H9 (cell line): ENCODE measurements around the gene SLC2A14. TPM values are rescaled to one million over a fixed set of nuclear protein-coding genes. Genes with fewer than 3 reads are reported as not detected.
"Not testable (repeated sequence)": the region's sequence is repeated elsewhere in the genome, so short reads cannot be mapped to it uniquely, and the experiment has no call there.

ENCODE experiments used
- DNase-seq: peaks from one replicate; pipeline ENCODE4 v3.0.0-alpha.2; 2017
- H2AFZ ChIP-seq: one replicate; pipeline ENCODE4 v1.6.1; 2013; ENCODE audit warnings: mild to moderate bottlenecking, low read length, control low read depth, moderate library complexity
- H2AK5ac ChIP-seq: 2 replicates; pipeline ENCODE4 v1.6.1; 2013; ENCODE audit warnings: low read length, control low read depth, mixed read lengths; ENCODE audit not compliant: insufficient read length
- H2BK120ac ChIP-seq: one replicate; pipeline ENCODE4 v1.6.1; 2013; ENCODE audit warnings: low read depth, mild to moderate bottlenecking, low read length, control low read depth, inconsistent platforms; ENCODE audit not compliant: poor library complexity, severe bottlenecking
- H2BK12ac ChIP-seq: 2 replicates; pipeline ENCODE4 v1.6.1; 2013; ENCODE audit warnings: low read length, control low read depth, mixed read lengths, low read depth; ENCODE audit not compliant: insufficient read length
- H2BK15ac ChIP-seq: 2 replicates; pipeline ENCODE4 v1.6.1; 2013; ENCODE audit warnings: low read depth, low read length, control low read depth
- H2BK20ac ChIP-seq: one replicate; pipeline ENCODE4 v1.6.1; 2013; ENCODE audit warnings: low read depth, mild to moderate bottlenecking, low read length, control low read depth, inconsistent platforms; ENCODE audit not compliant: poor library complexity, severe bottlenecking
- H2BK5ac ChIP-seq: 2 replicates; pipeline ENCODE4 v1.6.1; 2013; ENCODE audit warnings: low read length, control low read depth, mixed read lengths; ENCODE audit not compliant: insufficient read length
- H3K14ac ChIP-seq: 2 replicates; pipeline ENCODE4 v1.6.1; 2013; ENCODE audit warnings: low read length, control low read depth; ENCODE audit not compliant: insufficient read depth
- H3K18ac ChIP-seq: 2 replicates; pipeline ENCODE4 v1.6.1; 2013; ENCODE audit warnings: low read depth, mild to moderate bottlenecking, mixed read lengths, low read length, control low read depth; ENCODE audit not compliant: insufficient read length
- H3K23ac ChIP-seq: 2 replicates; pipeline ENCODE4 v1.6.1; 2013; ENCODE audit warnings: low read length, control low read depth, mixed read lengths, low read depth; ENCODE audit not compliant: insufficient read length
- H3K23me2 ChIP-seq: 2 replicates; pipeline ENCODE4 v1.6.1; 2013; ENCODE audit warnings: low read depth, mild to moderate bottlenecking, mixed read lengths, low read length, control low read depth; ENCODE audit not compliant: insufficient read length, poor library complexity, severe bottlenecking
- H3K27ac ChIP-seq: 2 replicates; pipeline ENCODE4 v1.5.1; 2013; ENCODE audit warnings: low read length, control low read depth, mixed read lengths, low read depth; ENCODE audit not compliant: insufficient read length
- H3K27me3 ChIP-seq: 2 replicates; pipeline ENCODE4 v1.6.1; 2013; ENCODE audit warnings: low read length, control low read depth, inconsistent platforms; ENCODE audit not compliant: insufficient read depth
- H3K4ac ChIP-seq: 2 replicates; pipeline ENCODE4 v1.6.1; 2013; ENCODE audit warnings: low read depth, mild to moderate bottlenecking, control low read depth, inconsistent platforms, low read length, moderate library complexity
- H3K4me1 ChIP-seq: 2 replicates; pipeline ENCODE4 v1.6.1; 2013; ENCODE audit warnings: low read length, control low read depth, inconsistent platforms; ENCODE audit not compliant: insufficient read depth
- H3K4me2 ChIP-seq: 2 replicates; pipeline ENCODE4 v1.6.1; 2013; ENCODE audit warnings: low read length, control low read depth, mixed read lengths; ENCODE audit not compliant: insufficient read length, insufficient read depth
- H3K56ac ChIP-seq: 2 replicates; pipeline ENCODE4 v1.6.1; 2013; ENCODE audit warnings: low read depth, mild to moderate bottlenecking, mixed read lengths, low read length, control low read depth; ENCODE audit not compliant: insufficient read length
- H3K79me1 ChIP-seq: 2 replicates; pipeline ENCODE4 v1.6.1; 2013; ENCODE audit warnings: low read depth, mild to moderate bottlenecking, moderate library complexity, low read length, control low read depth, inconsistent platforms; ENCODE audit not compliant: insufficient read depth, poor library complexity, severe bottlenecking
- H3K79me2 ChIP-seq: 2 replicates; pipeline ENCODE4 v1.6.1; 2013; ENCODE audit warnings: low read length, control low read depth, inconsistent platforms; ENCODE audit not compliant: insufficient read depth
- H3K9ac ChIP-seq: 2 replicates; pipeline ENCODE4 v1.6.1; 2013; ENCODE audit warnings: low read length, control low read depth, mixed read lengths; ENCODE audit not compliant: insufficient read length; ENCODE audit errors: extremely low read depth
- H3K9me3 ChIP-seq: one replicate; pipeline ENCODE4 v1.6.1; 2013; ENCODE audit warnings: low read depth, low read length, inconsistent platforms; ENCODE audit not compliant: control insufficient read depth
- H3T11ph ChIP-seq: one replicate; pipeline ENCODE4 v1.6.1; 2013; ENCODE audit warnings: mild to moderate bottlenecking, low read length, control low read depth, inconsistent platforms
- H4K20me1 ChIP-seq: one replicate; pipeline ENCODE4 v1.6.1; 2013; ENCODE audit not compliant: control insufficient read depth, insufficient read length, insufficient read depth
- H4K5ac ChIP-seq: 2 replicates; pipeline ENCODE4 v1.6.1; 2013; ENCODE audit warnings: low read depth, mild to moderate bottlenecking, mixed read lengths, low read length, control low read depth; ENCODE audit not compliant: insufficient read length
- H4K8ac ChIP-seq: replicated peaks from 2 replicates; pipeline ENCODE4 v1.6.1; 2013; ENCODE audit warnings: low read length, control low read depth, mixed read lengths, low read depth; ENCODE audit not compliant: insufficient read length
- H4K91ac ChIP-seq: 2 replicates; pipeline ENCODE4 v1.6.1; 2013; ENCODE audit warnings: low read depth, mild to moderate bottlenecking, moderate library complexity, mixed read lengths, low read length, control low read depth; ENCODE audit not compliant: insufficient read length
- H3K27ac Mint-ChIP-seq, 3 experiments: 2 replicates in 2 of 3; 3 replicates in 1 of 3; pipeline ENCODE4 v1.8.0; 2020 to 2021; ENCODE audit warnings: mixed read lengths in 3 of 3, mild to moderate bottlenecking in 1 of 3, moderate library complexity in 1 of 3
- H3K27me3 Mint-ChIP-seq: 2 replicates; pipeline ENCODE4 v1.8.0; 2021; ENCODE audit warnings: low read depth, mild to moderate bottlenecking, moderate library complexity, mixed read lengths
- H3K36me3 Mint-ChIP-seq, 3 experiments: 2 replicates in 2 of 3; 3 replicates in 1 of 3; pipeline ENCODE4 v1.8.0; 2020 to 2021; ENCODE audit warnings: low read depth in 3 of 3, mixed read lengths in 3 of 3; ENCODE audit not compliant: insufficient read depth in 1 of 3
- H3K4me1 Mint-ChIP-seq, 2 experiments: 2 replicates each; pipeline ENCODE4 v1.8.0; 2020; ENCODE audit warnings: mixed read lengths in 2 of 2
- H3K4me3 Mint-ChIP-seq, 2 experiments: 2 replicates in 1 of 2; 3 replicates in 1 of 2; pipeline ENCODE4 v1.8.0; 2020 to 2021; ENCODE audit warnings: mild to moderate bottlenecking in 2 of 2, mixed read lengths in 2 of 2, moderate library complexity in 1 of 2
- H3K9me3 Mint-ChIP-seq, 2 experiments: 2 replicates in 1 of 2; 3 replicates in 1 of 2; pipeline ENCODE4 v1.8.0; 2020; ENCODE audit warnings: mild to moderate bottlenecking in 2 of 2, mixed read lengths in 2 of 2, moderate library complexity in 1 of 2
- CTCF ChIP-seq: fragments of 200-600 bp; sonication (generic); conservative IDR thresholded peaks from 3 replicates; pipeline ENCODE4 v1.8.0; 2021; ENCODE audit warnings: antibody characterized with exemption, mild to moderate bottlenecking
- WGBS: extraction: QIAGEN DNeasy Blood & Tissue Kit; methylation state at CpG from one replicate; pipeline ENCODE4 v1.1.7; 2013; ENCODE audit warnings: missing lambda C conversion rate, low lambda C conversion rate, mixed read lengths; ENCODE audit not compliant: insufficient read length; ENCODE audit errors: extremely low coverage; 5-methylcytosine and 5-hydroxymethylcytosine counted together
- total RNA-seq: library from RNA; stranded (reverse); gene quantifications from 2 replicates; pipeline ENCODE4 v1.2.1, GENCODE V29; 2021

SLC2A14 gene
- total RNA-seq, 1 experiment from 2014 or later, result 19.1 TPM

GRCh38 chr12:7905071-7905470, 32.4 kb upstream of the SLC2A14 start:
- no CpG with 5 or more reads among the region's 1 CpG for WGBS
- Mint-ChIP-seq H3K36me3 (peaks cover 0 to 7% (median 4%) of the 10 kb centered on the region in 3 experiments; a peak in 3 of 7 replicates), H3K27ac (peak overlapping the region; percentile 93 to 100 (median 97)), H3K9me3 (no peaks in the 10 kb centered on the region), H3K27me3 (no peaks in the 10 kb centered on the region), H3K4me1 (peaks cover 37 to 41% of the 10 kb centered on the region in 2 experiments), H3K4me3 (no peak overlapping the region; a peak in 3 of 5 replicates)
- Histone ChIP-seq H2BK120ac (no peak overlapping the region), H3K27ac (peak overlapping the region; percentile 99), H4K8ac (no peak overlapping the region), H2AK5ac (peak overlapping the region; percentile 97), H3K14ac (no peak overlapping the region), H3K18ac (no peak overlapping the region), H3K4ac (no peak overlapping the region), H3K56ac (no peak overlapping the region), H3K23me2 (no peaks in the 10 kb centered on the region), H4K91ac (peak overlapping the region; percentile 66), H3K27me3 (peaks cover 2% of the 10 kb centered on the region; the same call in 1 of the 2 replicates), H3K4me1 (no peaks in the 10 kb centered on the region; the same call in 1 of the 2 replicates), H3K23ac (no peak overlapping the region), H2BK12ac (no peak overlapping the region), H3K79me1 (no peaks in the 10 kb centered on the region), H3K79me2 (no peaks in the 10 kb centered on the region), H3K9ac (peak overlapping the region; percentile 58), H3K4me2 (peak overlapping the region; percentile 30), H4K5ac (no peak overlapping the region), H2BK5ac (peak overlapping the region; percentile 79), H2AFZ (no peak overlapping the region), H3T11ph (no peak overlapping the region), H3K9me3 (no peaks in the 10 kb centered on the region), H2BK15ac (no peak overlapping the region), H4K20me1 (no peaks in the 10 kb centered on the region), H2BK20ac (no peak overlapping the region)
- no peak for DNase-seq
- no peak for TF ChIP-seq CTCF

GRCh38 chr12:7902416-7902815, 29.7 kb upstream of the SLC2A14 start:
- H3K56ac ChIP-seq, DNase-seq, H3K18ac ChIP-seq, H4K5ac ChIP-seq, H3K4ac ChIP-seq, H2BK12ac ChIP-seq, H3K23ac ChIP-seq, H3K9me3 ChIP-seq, H4K91ac ChIP-seq, H2BK20ac ChIP-seq, H3K79me1 ChIP-seq, H2BK5ac ChIP-seq, H4K8ac ChIP-seq, H4K20me1 ChIP-seq, H3K23me2 ChIP-seq, H3K79me2 ChIP-seq, H3K9ac ChIP-seq, H3K27ac ChIP-seq, H3K4me2 ChIP-seq, H3T11ph ChIP-seq, H3K4me3 Mint-ChIP-seq, H3K4me1 ChIP-seq, H2AFZ ChIP-seq, H2AK5ac ChIP-seq, H3K14ac ChIP-seq, H2BK15ac ChIP-seq, H3K27me3 ChIP-seq, H2BK120ac ChIP-seq, H3K27me3 Mint-ChIP-seq, H3K9me3 Mint-ChIP-seq: not testable (repeated sequence)
- Mint-ChIP-seq H3K27ac (peak overlapping the region in 1 of 3 experiments; percentile 75; a peak in 1 of 7 replicates), H3K36me3 (peaks cover 4 to 23% (median 4%) of the 10 kb centered on the region in 3 experiments; a peak in 5 of 7 replicates), H3K4me1 (peaks cover 28 to 33% of the 10 kb centered on the region in 2 experiments)
- no CpG with 5 or more reads among the region's 8 CpGs for WGBS
